HG03095 (cell line): ENCODE results near the gene ZNF765.
"Not testable (repeated sequence)": the region's sequence is repeated elsewhere in the genome, so short reads cannot be mapped to it uniquely, and the experiment has no call there.

Experiments
- ATAC-seq: cut with Tn5 transposase; IDR thresholded peaks from one replicate; pipeline ENCODE4 v1.9.1; 2021; ENCODE audit warnings: moderate library complexity; ENCODE audit not compliant: unreplicated experiment

The ZNF765 gene

GRCh38 chr19:53420520-53421315 lies 25.8 kb downstream of the ZNF765 start:
- not testable (repeated sequence) for ATAC-seq

- ATAC-seq = no peak
Observed at GRCh38 chr19:53422551-53422950, 27.6 kb downstream of the ZNF765 start.

DNA sequence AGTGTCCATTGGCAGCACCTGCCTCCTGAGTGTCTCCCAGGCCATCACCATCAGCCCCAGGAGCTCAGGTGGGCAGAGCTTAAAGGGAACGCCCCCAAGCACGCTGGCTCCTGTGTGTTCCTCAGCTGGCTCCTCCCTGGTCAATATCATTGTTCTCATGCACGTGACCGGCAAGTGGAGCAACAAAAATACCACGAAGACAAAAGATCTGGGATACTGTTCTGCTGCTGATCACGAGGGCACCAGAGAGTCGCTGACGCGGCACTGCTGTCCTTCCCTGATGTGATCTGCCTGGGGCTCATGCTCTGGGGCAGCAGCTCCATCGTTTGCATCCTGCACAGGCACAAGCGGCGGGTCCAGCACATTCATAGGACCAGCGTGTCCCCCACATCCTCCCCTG lies 28.1 kb downstream of the ZNF765 start:
- not testable (repeated sequence) for ATAC-seq

DNA sequence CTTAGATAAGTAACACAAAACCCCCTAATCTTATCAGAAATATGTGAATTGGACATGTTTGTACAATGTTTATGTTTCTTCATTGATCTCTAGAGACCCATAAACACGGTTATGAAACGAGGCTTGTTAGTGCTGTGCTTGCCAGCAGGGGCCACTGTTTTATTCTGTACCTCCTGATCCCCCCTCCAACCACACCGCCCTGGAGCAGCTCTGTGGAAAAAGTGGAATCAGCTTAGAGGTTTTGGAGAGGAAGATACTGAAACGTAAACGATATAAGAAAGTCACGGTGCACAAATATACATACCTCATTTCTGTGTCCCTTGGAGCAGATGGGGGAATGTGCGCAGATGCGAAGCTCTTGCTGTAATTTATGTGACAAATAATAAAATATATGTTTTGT lies 28.7 kb downstream of the ZNF765 start:
- not testable (repeated sequence) for ATAC-seq

GRCh38 chr19:53424968-53425597 lies 30.1 kb downstream of the ZNF765 start:
- ATAC-seq = no peak

- ATAC-seq = peak; percentile 90
Observed at GRCh38 chr19:53431399-53432087, 36.6 kb downstream of the ZNF765 start, which contains the start of gene ZNF761. TSS of gene ZNF761 (plus strand) at chr19:53431984. CDS start at chr19:53447269, 15,285 bp downstream.

GRCh38 chr19:53432088-53432661 lies 37.2 kb downstream of the ZNF765 start:
- ATAC-seq = peak; percentile 30

DNA sequence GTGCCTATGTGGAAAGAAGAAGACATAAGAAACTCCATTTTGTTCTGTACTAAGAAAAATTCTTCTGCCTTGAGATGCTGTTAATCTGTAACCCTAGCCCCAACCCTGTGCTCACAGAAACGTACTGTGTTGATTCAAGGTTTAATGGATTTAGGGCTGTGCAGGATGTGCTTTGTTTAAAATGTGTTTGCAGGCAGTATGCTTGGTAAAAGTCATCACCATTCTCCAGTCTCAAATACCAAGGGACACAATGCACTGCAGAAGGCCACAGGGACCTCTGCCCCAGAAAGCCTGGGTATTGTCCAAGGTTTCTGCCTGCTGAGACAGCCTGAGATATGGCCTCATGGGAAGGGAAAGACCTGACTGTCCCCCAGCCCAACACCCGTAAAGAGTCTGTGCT lies 48.9 kb downstream of the ZNF765 start:
- not testable (repeated sequence) for ATAC-seq

GRCh38 chr19:53447196-53447595 lies 52.2 kb downstream of the ZNF765 start:
- not testable (repeated sequence) for ATAC-seq

DNA sequence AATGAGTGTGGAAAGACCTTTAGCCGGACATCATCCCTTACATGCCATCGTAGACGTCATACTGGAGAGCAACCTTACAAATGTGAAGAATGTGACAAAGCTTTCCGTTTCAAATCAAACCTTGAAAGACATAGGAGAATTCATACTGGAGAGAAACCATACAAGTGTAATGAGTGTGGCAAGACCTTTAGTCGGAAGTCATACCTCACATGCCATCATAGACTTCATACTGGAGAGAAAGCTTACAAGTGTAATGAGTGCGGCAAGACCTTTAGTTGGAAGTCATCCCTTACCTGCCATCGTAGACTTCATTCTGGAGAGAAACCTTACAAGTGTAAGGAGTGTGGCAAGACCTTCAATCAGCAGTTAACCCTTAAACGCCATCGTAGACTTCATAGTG lies 60.9 kb downstream of the ZNF765 start:
- no peak for ATAC-seq

DNA sequence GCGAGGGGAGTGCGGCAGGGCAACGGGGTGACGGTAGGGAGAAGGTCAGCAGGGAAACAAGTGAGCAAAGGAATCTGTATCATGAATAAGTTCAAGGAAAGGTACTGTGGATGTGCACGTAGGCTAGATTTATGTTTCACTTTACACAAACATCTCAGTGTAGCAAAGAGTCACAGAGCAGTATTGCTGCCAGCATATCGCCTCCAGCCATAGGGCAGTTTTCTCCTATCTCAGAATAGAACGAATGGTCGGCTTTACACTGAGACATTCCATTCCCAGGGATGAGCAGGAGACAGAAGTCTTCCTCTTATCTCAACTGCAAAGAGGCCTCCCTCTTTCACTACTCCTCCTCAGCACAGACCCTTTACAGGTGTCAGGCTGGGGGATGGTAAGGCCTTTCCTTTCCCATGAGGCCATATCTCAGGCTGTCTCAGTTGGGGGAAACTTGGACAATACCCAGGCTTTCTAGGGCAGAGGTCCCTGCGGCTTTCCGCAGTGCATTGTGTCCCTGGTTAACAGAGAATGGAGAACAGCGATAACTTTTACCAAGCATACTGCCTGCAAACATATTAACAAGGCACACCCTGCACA lies 65.3 kb downstream of the ZNF765 start:
- not testable (repeated sequence) for ATAC-seq

- ATAC-seq = no peak
Observed at GRCh38 chr19:53461866-53462265, 66.9 kb downstream of the ZNF765 start.

- ATAC-seq = no peak
Observed at GRCh38 chr19:53462861-53463260, 67.9 kb downstream of the ZNF765 start.

DNA sequence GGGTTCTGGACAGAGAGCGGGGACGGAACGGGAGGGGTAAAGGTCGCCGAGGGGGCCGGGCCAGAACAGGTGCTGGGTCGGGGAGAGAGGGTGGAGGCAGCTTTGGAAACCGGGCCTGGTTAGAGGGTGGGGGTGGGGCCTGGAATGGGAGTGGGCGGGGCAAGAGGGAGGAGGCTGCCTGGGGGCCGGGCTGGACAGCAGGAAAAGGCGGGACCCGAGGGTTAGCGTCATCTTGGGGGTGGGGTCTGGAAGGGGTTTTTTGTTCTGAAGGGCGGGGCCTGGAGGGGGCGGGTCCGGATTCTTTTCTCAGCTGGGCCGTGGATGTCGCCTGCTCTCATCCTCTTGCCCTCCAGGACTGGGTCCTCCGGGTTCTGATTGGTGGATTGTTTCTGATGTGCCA lies 68.3 kb downstream of the ZNF765 start:
- ATAC-seq = no peak

- peak; percentile 24 for ATAC-seq
Observed at GRCh38 chr19:53466726-53467484, 72.0 kb downstream of the ZNF765 start.

DNA sequence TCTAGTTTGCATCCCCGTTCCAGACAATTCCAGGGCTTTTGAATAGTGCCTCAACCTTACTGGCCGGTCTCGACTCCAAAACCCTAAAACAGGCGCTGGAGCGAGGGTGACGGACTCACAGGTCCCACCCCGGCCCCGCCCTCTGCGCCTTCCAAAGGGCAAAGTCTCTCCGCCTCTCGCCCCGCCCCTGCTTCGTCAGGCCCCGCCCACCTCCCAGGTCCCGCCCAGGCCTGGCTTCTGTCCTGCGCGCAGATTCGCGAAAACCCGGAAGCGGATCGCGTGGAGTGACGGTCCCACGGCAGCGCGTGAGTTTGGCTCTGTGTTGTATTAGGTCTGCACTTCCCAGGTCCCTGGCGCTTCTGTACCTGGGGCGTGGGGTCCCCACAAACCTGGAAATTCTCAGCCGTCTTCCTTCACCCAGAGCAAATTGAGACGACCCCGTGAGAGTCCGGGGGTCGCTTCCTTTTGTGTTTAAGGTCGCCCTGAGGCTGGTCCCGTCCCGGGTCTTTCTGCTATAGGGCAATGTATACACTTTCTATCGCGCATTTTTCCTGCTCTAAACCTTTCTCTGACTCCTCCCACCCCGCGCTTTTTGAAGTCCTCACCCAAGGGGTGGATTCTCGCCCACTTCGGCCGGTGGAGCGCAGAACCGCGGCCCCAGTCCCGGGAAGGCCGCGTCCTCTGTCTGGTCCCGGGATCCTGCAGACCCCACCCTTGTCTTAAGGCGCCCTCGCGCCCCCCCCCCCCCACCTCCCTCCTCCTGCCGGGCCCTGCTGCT lies 72.7 kb downstream of the ZNF765 start, which contains the start of gene ZNF813:
Gene ZNF813, plus strand, starts transcription at position 249 of the 778 bp plus-strand sequence. CDS start 16,090 bp downstream, outside the sequence.
- ATAC-seq = peak; percentile 95

DNA sequence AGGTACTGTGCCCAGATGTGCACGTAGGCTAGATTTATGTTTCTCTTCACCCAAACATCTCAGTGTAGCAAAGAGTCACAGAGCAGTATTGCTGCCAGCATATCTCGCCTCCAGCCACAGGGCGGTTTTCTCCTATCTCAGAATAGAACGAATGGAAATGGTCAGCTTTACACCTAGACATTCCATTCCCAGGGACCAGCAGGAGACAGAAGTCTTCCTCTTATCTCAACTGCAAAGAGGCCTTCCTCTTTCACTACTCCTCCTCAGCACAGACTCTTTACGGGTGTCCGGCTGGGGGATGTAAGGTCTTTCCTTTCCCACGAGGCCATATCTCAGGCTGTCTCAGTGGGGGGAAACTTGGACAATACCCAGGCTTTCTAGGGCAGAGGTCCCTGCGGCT lies 73.7 kb downstream of the ZNF765 start:
- ATAC-seq = not testable (repeated sequence)

GRCh38 chr19:53471916-53472315 lies 77.0 kb downstream of the ZNF765 start:
- no peak for ATAC-seq

- ATAC-seq = not testable (repeated sequence)
Observed at GRCh38 chr19:53474832-53475231, 79.9 kb downstream of the ZNF765 start.
